ENCODE results near the gene BOLA2B. TPM values are rescaled to one million over a fixed set of nuclear protein-coding genes. Genes with fewer than 3 reads are reported as not detected.

BOLA2B gene
- total RNA-seq, 2 donors from 2014 or later: 137 to 151 TPM

GRCh38 chr16:30166202-30166902 is 27.1 kb downstream of the BOLA2B start:
- 85% methylated on average over 11 of the region's 11 CpGs for WGBS
- DNase-seq (ENCODE audit: low spot score): no peak
- no peak overlapping the region for H3K4me3 ChIP-seq
- TF ChIP-seq POLR2A (IDR thresholded peaks at IDR 0.05) (no peak), POLR2AphosphoS5 (IDR thresholded peaks at IDR 0.05) (no peak)
- TF ChIP-seq, protein P1, sequence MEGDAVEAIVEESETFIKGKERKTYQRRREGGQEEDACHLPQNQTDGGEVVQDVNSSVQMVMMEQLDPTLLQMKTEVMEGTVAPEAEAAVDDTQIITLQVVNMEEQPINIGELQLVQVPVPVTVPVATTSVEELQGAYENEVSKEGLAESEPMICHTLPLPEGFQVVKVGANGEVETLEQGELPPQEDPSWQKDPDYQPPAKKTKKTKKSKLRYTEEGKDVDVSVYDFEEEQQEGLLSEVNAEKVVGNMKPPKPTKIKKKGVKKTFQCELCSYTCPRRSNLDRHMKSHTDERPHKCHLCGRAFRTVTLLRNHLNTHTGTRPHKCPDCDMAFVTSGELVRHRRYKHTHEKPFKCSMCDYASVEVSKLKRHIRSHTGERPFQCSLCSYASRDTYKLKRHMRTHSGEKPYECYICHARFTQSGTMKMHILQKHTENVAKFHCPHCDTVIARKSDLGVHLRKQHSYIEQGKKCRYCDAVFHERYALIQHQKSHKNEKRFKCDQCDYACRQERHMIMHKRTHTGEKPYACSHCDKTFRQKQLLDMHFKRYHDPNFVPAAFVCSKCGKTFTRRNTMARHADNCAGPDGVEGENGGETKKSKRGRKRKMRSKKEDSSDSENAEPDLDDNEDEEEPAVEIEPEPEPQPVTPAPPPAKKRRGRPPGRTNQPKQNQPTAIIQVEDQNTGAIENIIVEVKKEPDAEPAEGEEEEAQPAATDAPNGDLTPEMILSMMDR (IDR thresholded peaks at IDR 0.05): no peak
- no peaks in the 10 kb centered on the region for H3K36me3 ChIP-seq
- H3K4me1 ChIP-seq (replicated peaks): no peaks in the 10 kb centered on the region
- no peaks in the 10 kb centered on the region for H3K27me3 ChIP-seq (replicated peaks; ENCODE audit: insufficient read depth)
- no peak overlapping the region for H3K27ac ChIP-seq
- H3K9me3 ChIP-seq: no peaks in the 10 kb centered on the region
- intact Hi-C loops (cut with DNase I): no loop called here

- no peaks in the 10 kb centered on the region for H3K9me3 ChIP-seq
- no peak overlapping the region for H3K4me3 ChIP-seq
- no peak for TF ChIP-seq POLR2A (IDR thresholded peaks at IDR 0.05)
- TF ChIP-seq, protein P1 (IDR thresholded peaks at IDR 0.05): no peak
- no peak for TF ChIP-seq POLR2AphosphoS5 (IDR thresholded peaks at IDR 0.05)
- DNase-seq (ENCODE audit: low spot score): no peak
- no peaks in the 10 kb centered on the region for H3K36me3 ChIP-seq
- intact Hi-C loops (cut with DNase I): no loop called here
- H3K27ac ChIP-seq: no peak overlapping the region
- no peaks in the 10 kb centered on the region for H3K4me1 ChIP-seq (replicated peaks)
- WGBS: 79% methylated on average over 3 of the region's 3 CpGs
- no peaks in the 10 kb centered on the region for H3K27me3 ChIP-seq (replicated peaks; ENCODE audit: insufficient read depth)
Observed at GRCh38 chr16:30163538-30163937, 29.9 kb downstream of the BOLA2B start.

DNA sequence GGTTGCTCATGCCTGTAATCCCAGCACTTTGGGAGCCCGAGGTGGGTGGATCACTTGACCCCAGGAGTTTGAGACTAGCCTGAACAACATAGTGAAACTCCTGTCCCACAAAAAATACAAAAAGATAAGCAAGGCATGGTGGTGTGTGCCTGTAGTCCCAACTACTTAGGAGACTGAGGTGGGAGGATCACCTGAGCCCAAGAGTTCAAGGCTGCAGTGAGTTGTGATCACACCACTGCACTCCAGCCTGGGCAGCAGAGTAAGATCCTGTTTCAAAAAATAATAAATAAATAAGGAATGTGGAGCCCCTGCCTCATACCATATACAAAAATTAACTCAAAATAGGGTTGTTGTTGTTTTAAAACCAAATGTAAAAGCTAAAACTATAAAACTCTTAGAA is 36.3 kb downstream of the BOLA2B start:
- no peaks in the 10 kb centered on the region for H3K36me3 ChIP-seq
- no peaks in the 10 kb centered on the region for H3K27me3 ChIP-seq (replicated peaks; ENCODE audit: insufficient read depth)
- TF ChIP-seq, protein P1 (IDR thresholded peaks at IDR 0.05): no peak
- TF ChIP-seq POLR2AphosphoS5 (IDR thresholded peaks at IDR 0.05) (no peak), POLR2A (IDR thresholded peaks at IDR 0.05) (no peak)
- intact Hi-C loops (cut with DNase I): no loop called here
- no peaks in the 10 kb centered on the region for H3K4me1 ChIP-seq (replicated peaks)
- no peak overlapping the region for H3K27ac ChIP-seq
- WGBS: 79% methylated on average over 1 of the region's 1 CpG
- H3K4me3 ChIP-seq: no peak overlapping the region
- no peak for DNase-seq (ENCODE audit: low spot score)
- H3K9me3 ChIP-seq: no peaks in the 10 kb centered on the region

DNA sequence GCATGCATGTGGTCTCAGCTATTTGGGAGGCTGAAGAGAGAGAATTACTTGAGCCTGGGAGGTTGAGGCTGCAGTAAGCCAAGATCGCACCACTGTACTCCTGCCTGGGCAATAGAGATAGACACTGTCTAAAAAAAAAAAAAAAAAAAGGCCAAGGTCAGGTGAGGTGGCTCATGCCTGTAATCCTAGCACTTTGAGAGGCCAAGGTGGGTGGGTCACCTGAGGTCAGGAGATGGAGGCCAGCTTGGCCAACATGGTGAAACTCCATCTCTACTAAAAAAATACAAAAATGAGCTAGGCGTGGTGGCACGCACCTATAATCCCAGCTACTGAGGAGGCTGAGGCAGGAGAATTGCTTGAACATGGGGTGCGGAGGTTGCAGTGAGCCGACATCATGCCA is 38.3 kb downstream of the BOLA2B start:
- no peaks in the 10 kb centered on the region for H3K27me3 ChIP-seq (replicated peaks; ENCODE audit: insufficient read depth)
- no peaks in the 10 kb centered on the region for H3K36me3 ChIP-seq
- no peaks in the 10 kb centered on the region for H3K4me1 ChIP-seq (replicated peaks)
- H3K27ac ChIP-seq: no peak overlapping the region
- intact Hi-C loops (cut with DNase I): no loop called here
- DNase-seq (ENCODE audit: low spot score): no peak
- 92% methylated on average over 5 of the region's 5 CpGs for WGBS
- TF ChIP-seq, protein P1 (IDR thresholded peaks at IDR 0.05): no peak
- no peak for TF ChIP-seq POLR2A (IDR thresholded peaks at IDR 0.05)
- TF ChIP-seq POLR2AphosphoS5 (IDR thresholded peaks at IDR 0.05): no peak
- no peak overlapping the region for H3K4me3 ChIP-seq
- no peaks in the 10 kb centered on the region for H3K9me3 ChIP-seq

- Histone ChIP-seq H3K27me3 (replicated peaks; ENCODE audit: insufficient read depth) (no peaks in the 10 kb centered on the region), H3K4me1 (replicated peaks) (no peaks in the 10 kb centered on the region), H3K27ac (no peak overlapping the region), H3K36me3 (no peaks in the 10 kb centered on the region), H3K9me3 (no peaks in the 10 kb centered on the region), H3K4me3 (no peak overlapping the region)
- intact Hi-C loops (cut with DNase I): no loop called here
- DNase-seq (ENCODE audit: low spot score): no peak
- TF ChIP-seq POLR2A (IDR thresholded peaks at IDR 0.05) (no peak), POLR2AphosphoS5 (IDR thresholded peaks at IDR 0.05) (no peak)
- TF ChIP-seq, protein P1 (IDR thresholded peaks at IDR 0.05): no peak
- WGBS: 97% methylated on average over 9 of the region's 9 CpGs
Observed at GRCh38 chr16:30152517-30152916, 40.9 kb downstream of the BOLA2B start.
